Activated naive CD8-positive, alpha-beta T cell treated with anti-CD3 and anti-CD28 coated beads, Interleukin-2, amount 50 U/mL, for 16 hours (primary cell): ENCODE data around the gene FYB2.

ENCODE experiments used
- DNase-seq: peaks from one replicate; pipeline ENCODE4 v3.0.0-alpha.2; 2020; ENCODE audit warnings: low read depth, low spot score

Gene FYB2

DNA sequence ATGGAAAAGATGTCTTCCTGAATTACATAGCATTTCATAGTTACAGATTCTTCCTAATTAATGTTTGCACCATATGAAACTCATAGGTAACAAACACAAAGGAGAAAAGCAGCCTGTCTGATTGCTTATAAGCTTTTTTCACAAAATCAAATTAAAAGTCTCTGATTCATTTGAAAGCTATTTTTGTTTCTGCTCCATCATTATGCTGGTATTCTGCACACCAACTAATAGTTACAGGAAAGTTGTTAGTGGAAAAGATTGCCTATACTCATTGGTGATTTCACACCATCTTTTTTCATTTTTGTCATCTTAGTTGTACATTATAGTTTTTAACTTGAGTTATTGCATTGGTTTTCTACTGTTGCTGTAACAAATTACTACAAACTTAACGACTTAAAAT lies 104.0 kb downstream of the FYB2 start:
- no peak for DNase-seq

DNA sequence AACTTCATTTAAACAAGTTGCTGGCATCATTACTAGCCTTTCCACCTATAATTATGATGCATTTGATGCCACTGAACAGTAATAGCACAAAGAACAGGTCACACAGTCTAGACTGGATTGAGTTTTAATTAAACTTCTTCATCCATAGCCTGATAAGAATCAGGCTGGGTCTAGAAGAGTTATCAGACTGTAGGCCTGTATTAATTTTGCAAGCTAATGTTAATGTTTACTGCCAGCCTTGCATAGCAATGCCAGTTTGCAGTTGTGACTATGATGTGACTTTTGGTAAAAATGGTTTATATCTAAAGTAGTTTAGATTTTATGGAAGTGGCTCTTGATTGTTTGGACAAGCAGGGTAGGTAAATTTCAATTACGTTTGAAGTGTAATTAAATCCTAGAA lies 106.1 kb downstream of the FYB2 start:
- DNase-seq: no peak

DNA sequence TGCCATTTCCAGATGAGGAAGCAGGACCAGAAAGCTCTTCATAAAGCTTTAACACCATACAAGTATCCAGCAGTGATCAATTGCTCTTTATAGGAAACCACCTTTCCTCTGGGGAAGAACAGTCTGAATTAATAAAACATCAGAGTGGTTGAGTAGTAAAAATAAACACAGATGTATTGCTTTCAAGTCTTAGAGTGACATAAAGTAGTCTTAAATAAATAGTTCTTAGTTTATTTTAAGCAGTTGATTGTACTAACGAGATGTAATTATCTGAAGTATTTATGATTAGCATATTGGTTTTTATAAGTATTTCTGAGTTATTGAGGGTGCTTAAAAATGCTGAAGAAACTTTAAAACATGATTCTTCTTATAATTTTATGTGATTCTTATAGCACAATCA lies 107.1 kb downstream of the FYB2 start:
- DNase-seq: no peak

DNA sequence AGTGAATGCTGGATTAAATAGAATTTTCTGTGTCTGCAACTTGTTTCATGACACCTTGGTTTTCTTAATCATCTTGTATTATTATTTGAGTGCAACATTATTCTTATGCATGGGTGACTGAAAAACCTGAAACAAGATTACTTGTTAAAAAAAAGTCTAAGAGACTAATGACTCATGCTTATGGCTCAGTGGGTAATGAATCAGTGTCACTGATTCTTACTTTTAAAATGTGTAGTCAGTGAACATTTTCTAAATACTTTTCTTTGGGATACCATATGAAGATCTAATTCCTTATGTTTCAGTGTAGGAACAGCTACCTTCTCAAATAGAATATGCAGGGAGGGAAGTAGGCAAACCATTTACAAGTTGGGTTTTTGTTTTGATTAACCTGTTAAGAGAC lies 108.6 kb downstream of the FYB2 start:
- DNase-seq: no peak

DNA sequence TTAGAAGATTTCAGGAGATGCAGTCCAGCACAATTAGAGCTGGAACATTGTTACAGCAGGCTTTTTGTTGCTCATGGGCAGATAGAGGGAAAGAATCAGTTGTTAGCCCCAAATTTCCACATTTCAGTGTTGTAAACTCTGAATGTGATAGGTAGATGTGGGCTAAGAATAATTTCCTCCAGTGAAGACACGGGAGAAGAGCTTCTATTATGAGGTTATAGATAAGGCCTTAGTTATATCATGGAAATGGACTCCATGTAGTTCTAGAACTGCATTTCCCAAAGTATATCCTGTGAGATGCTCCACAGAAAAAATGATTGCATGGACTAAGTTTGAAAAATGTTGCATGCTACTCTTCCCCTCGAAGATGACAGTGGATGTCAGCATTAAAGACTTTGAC lies 109.2 kb downstream of the FYB2 start:
- DNase-seq: no peak

DNA sequence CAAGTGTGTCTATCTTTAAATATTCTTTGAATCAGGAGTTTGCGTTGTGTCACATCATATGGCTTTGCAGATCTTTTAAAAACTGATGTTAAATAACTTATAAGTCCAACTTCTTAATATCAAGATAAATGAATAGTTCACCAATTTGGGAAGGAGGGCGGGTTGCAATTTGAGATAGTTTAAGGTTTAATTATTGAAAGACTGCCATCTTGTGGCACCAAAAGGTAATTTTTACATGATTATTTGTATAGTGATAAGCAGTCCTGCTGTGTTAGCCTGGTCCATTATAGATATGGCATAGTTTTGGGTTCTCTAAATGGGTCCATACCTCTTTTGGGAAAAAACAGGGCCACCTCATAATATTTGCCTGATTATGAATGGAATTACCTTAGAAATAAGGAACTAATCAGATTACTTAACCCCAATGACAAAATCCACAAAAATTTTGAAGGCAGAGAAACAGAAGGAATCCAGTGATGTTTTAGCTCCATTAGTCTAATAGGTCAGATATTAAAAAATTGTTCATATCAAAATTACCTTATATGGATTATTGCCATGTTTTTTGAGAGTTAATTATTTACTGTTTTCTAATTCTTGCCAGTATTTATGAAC lies 109.8 kb downstream of the FYB2 start:
- DNase-seq: no peak

DNA sequence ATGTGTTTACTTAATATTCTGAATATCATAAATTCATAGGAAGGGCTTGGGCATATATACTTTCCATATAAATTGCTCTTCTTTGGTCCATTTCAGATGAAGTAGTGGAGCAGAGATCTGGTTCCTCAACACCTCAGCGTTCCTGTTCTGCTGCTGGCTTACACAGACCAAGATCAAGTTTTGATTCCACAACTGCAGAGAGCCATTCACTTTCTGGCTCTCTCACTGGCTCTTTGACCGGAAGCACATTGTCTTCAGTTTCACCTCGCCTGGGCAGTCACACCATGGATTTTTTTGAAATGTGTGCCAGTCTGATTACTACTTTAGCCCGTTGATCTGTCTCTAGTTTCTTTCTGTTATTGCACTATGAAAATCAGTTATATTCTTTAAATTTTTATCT lies 111.8 kb downstream of the FYB2 start:
- no peak for DNase-seq

DNA sequence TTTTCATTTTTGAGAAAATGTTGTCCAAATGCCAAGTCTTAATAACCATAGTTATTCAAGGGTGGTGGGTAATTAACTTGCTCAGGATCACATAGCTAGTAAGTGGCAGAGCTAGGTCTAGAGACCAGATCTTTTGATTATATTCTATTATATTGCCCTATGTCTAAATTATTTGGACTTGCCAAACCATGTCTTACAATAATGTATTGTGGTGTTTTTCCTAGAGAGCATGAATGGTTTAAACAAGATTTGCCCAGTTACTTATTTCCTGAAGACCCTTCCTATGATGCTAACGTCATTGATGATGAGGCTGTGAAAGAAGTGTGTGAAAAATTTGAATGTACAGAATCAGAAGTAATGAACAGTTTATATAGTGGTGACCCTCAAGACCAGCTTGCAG lies 115.5 kb downstream of the FYB2 start:
- DNase-seq: no peak

DNA sequence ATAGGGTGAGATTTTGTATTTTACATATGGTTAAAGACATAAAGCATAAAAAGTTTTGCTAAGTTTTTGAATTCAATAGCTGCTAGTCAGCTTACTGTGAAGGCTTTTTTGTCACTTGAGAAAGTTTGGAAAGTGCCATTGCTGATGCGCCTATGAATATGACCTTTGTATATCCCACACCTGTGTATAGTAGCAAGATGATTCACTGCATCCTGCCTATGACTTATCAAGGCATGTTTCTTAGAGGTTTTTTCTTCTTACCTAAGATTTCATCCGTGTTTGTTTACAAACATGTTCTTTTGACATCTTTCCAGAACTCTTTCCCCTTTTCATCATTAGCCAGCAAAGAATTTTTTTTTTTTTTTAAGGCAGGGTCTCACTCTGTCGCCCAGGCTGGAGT lies 122.5 kb downstream of the FYB2 start:
- no peak for DNase-seq

DNA sequence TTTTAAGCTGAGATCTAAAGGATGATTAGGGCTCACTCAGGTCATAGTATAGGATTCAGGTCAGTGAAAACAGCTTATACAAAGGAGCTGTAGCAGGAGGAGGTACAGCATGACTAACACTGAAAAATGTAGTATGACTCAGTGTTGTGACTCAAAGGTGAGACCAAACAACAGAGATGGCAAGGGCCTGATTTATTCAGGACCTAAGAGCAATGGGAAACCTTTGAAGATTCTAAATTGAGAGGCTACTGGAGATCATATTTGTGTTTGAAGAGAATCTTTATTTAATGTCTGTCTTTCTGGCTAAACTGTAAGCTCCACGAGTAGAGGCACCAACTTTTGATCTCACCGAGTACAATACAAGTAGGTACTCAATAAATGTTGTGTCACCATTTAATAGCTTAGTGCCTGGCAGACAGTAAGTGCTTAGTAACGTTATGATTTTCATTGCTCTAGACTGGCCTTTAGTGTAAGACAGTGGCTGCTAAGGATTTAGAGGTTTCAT lies 130.6 kb downstream of the FYB2 start:
- no peak for DNase-seq

DNA sequence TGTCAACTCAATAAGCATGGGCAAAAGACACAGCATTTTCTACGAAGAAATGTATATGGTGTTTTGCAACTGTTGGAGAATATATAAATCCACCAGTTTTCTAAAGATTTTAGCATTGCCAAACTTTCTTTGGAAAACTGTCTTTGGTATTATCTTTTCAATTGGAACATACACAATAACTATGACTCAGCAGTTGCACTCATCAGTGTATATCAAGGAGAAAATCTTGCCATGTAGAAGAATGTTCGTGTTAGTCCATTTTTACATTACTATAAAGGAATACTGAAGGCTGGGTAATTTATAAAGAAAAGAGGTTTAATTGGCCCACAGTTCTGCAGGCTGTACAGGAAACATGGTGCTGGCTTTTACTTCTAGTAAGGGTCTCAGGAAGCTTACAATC lies 133.0 kb downstream of the FYB2 start:
- no peak for DNase-seq

DNA sequence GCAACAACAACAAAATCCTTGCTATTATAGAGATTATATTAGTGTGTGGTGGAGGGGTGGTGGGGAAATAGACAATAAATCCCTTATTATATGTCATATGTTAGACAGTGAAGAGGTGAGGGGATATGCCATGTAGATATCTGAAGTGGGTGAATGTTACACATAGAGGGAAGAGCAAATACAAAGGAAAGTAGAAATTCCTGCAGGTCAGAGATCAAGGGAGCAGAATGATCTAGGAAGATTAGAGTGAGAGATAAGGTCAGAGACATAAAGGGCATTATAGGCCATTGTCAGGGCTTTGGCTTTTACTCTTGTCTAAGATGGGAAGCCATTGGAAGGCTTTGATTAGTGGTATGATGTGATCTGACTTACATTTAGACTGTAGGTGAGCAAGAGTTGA lies 135.6 kb downstream of the FYB2 start:
- no peak for DNase-seq

DNA sequence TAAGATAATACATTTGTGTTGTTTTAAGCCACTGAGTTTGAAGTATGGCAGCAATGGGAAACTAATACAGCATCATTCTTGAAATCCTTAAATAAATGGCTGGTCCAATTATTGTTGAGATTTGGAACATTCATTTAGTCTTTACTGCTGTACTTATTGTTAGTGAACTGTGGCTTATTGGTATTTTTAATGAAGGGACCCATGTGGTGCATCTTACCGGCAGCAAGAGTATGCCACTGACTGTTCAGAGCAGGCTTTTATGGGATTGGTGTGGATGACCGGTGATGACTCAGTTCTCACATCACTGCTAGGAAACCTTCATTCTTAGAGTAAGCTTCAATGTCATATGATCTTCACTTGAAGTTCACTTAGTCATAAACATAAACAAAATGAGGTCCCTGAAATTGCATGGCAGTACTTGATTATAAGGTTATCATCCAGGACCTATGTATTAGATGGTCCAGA lies 142.6 kb downstream of the FYB2 start:
- DNase-seq: no peak

DNA sequence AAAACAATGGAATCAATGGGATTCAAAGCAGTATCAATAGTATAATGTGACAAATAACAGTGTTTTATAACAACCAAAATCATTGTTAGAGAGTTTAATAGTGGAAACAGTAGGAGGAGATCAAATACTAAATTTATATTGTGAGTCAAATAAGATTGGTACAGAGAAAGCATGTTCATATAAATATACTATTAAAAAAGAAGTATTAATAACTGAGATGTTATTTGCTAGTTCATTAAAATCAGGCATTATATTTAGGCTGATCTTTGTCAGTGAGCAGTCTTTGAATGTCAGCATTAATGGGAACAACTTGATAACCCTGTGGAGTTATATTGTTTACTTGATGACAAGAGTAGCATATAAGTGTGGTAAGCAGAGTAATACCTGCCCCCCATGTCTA lies 143.4 kb downstream of the FYB2 start:
- no peak for DNase-seq

DNA sequence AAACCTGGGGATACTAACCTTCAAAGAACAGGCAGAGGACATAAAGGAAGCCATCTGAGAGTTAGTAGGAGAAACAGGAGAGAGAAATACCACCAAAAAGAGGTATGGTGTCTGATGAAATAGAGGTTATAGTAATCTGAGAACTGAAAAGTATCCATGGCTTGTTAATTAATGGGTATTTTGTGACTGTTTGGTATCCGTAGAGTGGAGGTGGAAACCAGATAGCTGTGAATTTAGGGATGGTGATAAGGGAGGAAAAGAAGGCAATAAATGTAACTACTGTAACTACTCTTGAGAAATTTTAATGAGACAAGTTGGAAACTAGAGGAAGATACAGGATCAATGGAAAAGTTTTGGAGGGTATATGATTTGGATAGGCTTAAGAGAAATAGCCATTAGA lies 146.6 kb downstream of the FYB2 start:
- no peak for DNase-seq

DNA sequence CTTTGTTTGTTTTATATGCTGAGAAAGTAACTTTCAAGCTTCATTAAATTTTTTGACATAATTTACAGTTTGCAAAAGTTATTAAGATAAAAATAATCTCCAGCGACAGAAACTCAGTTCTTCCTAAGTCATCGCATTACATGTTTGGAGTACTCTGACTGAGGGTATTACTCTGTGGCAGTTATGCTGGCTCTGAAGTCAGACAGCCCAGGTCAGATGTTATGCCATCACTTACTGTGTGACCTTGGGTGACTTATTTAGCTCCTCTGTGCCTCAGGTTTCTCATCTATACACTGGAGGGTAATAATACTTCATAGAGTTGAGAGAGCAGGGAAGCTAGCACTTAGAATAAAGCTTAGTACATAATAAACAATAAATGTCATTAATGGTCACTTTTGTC lies 147.7 kb downstream of the FYB2 start:
- DNase-seq: no peak

DNA sequence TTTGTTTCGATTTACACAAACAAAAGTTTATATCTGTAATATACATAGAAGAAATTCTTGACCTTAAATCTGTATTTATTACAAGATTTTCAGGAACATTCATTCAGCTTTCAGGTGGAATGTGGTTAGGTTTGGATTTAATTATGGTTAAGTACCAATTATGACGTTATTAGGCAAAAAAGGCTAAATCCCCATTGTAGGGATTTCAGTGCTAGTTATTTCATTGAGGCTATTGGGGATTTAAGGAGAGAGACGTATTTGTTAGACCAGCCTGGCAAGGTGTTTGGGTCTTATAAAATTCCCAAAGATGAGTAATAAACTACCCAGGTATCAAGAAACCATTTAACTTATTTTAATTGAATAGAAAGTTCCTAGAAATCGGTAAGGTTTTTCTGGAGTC lies 148.1 kb downstream of the FYB2 start:
- no peak for DNase-seq

DNA sequence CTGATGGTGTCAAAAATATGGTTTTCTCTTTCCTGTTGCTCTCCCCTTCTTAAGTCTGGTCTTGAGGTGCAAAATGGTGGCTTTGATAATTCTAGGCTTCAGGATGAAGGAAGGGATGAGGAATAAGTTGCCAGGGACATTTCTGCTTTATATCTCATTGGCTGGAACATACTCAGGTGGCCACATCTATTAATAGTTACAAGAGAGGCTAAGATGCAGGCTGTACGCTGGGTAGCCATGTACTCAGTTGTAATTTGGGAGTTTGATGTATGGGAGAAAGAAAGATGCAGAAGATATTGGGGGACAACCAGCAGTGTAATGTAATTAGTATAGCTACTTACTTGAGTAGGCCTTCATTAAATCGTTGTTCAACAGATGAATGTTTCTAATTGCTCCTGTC lies 148.9 kb downstream of the FYB2 start:
- DNase-seq: no peak
